SK-N-SH (cell line): ENCODE measurements around the gene THEMIS. TPM values are rescaled to one million over a fixed set of nuclear protein-coding genes. Genes with fewer than 3 reads are reported as not detected.

Source experiments
- CTCF ChIA-PET: fragments of 300-600, 350-600 bp; formaldehyde crosslinking; extraction: SDS; loops from one replicate; lab custom pipeline; 2021; lab: Yijun Ruan, JAX
- POLR2A ChIA-PET: fragments of 350-600 bp; sonication (Branson Sonifier 250); formaldehyde crosslinking; extraction: SDS; loops from one replicate; lab custom pipeline; 2020; ENCODE audit warnings: antibody characterized with exemption, inconsistent platforms; lab: Yijun Ruan, JAX
- DNase-seq: peaks from one replicate; pipeline ENCODE4 v3.0.0; 2012
- H2AFZ ChIP-seq: fragments of 200-600 bp; sonication (generic); 2 replicates; pipeline ENCODE4 v1.8.1; 2016; ENCODE audit warnings: antibody characterized with exemption, mild to moderate bottlenecking, low read depth
- H3F3A ChIP-seq: fragments of 200-600 bp; sonication (generic); replicated peaks from 2 replicates; pipeline ENCODE3; 2016; ENCODE audit warnings: antibody characterized with exemption, mild to moderate bottlenecking; ENCODE audit not compliant: insufficient read depth
- H3K27ac ChIP-seq, 2 experiments: fragments of 200-500 bp in 1 of 2; fragments of 200-600 bp in 1 of 2; sonication (Bioruptor generic) in 1 of 2; sonication (generic), shearing (Covaris generic) in 1 of 2; 2 replicates each; pipeline versions ENCODE4 v1.5.1 to v1.6.1; 2014 to 2016; ENCODE audit warnings: low read depth in 2 of 2, inconsistent platforms in 1 of 2, low read length in 1 of 2, mild to moderate bottlenecking in 1 of 2, mixed read lengths in 1 of 2
- H3K27me3 ChIP-seq: fragments of 200-600 bp; sonication (generic), shearing (Covaris generic); 2 replicates; pipeline ENCODE4 v1.6.1; 2016; ENCODE audit warnings: mixed run types; ENCODE audit not compliant: insufficient read depth
- H3K36me3 ChIP-seq, 2 experiments: fragments of 200-500 bp in 1 of 2; fragments of 200-600 bp in 1 of 2; sonication (Bioruptor generic) in 1 of 2; sonication (generic) in 1 of 2; replicated peaks in 1 of 2; 2 replicates each; pipeline versions ENCODE3 to v1.5.1; 2014 to 2016; ENCODE audit warnings: low read length in 1 of 2, mild to moderate bottlenecking in 1 of 2; ENCODE audit not compliant: insufficient read depth in 2 of 2, control insufficient read depth in 1 of 2
- H3K4me1 ChIP-seq, 2 experiments: fragments of 200-500 bp in 1 of 2; fragments of 200-600 bp in 1 of 2; sonication (Bioruptor generic) in 1 of 2; sonication (generic), shearing (Covaris generic) in 1 of 2; 2 replicates each; pipeline versions ENCODE4 v1.5.1 to v1.6.1; 2014 to 2016; ENCODE audit warnings: low read depth in 1 of 2, low read length in 1 of 2, mixed run types in 1 of 2; ENCODE audit not compliant: insufficient read depth in 2 of 2, control insufficient read depth in 1 of 2
- H3K4me2 ChIP-seq: fragments of 200-600 bp; sonication (generic), shearing (Covaris generic); 2 replicates; pipeline ENCODE4 v1.6.1; 2017; ENCODE audit warnings: mixed run types
- H3K4me3 ChIP-seq, 2 experiments: fragments of 200-500 bp in 1 of 2; fragments of 200-600 bp in 1 of 2; sonication (Bioruptor generic) in 1 of 2; sonication (generic), shearing (Covaris generic) in 1 of 2; 2 replicates each; pipeline versions ENCODE4 v1.5.1 to v1.8.1; 2014 to 2016; ENCODE audit warnings: low read depth in 2 of 2, inconsistent platforms in 1 of 2, low read length in 1 of 2, mild to moderate bottlenecking in 1 of 2, mixed read lengths in 1 of 2, moderate library complexity in 1 of 2
- H3K79me2 ChIP-seq: fragments of 200-600 bp; sonication (generic); 2 replicates; pipeline ENCODE4 v1.8.1; 2017; ENCODE audit warnings: mild to moderate bottlenecking; ENCODE audit not compliant: insufficient read depth
- H3K9ac ChIP-seq: fragments of 200-600 bp; sonication (generic); 2 replicates; pipeline ENCODE4 v1.6.1; 2017; ENCODE audit warnings: mixed run types
- H3K9me2 ChIP-seq: fragments of 200-600 bp; sonication (generic); 2 replicates; pipeline ENCODE4 v1.6.1; 2017; ENCODE audit warnings: mixed run types
- H3K9me3 ChIP-seq: fragments of 200-600 bp; sonication (generic); 2 replicates; pipeline ENCODE4 v1.6.1; 2017; ENCODE audit warnings: mixed run types, mild to moderate bottlenecking, moderate library complexity
- H4K20me1 ChIP-seq: fragments of 200-600 bp; sonication (generic); 2 replicates; pipeline ENCODE4 v1.6.1; 2017; ENCODE audit warnings: mild to moderate bottlenecking, mixed run types; ENCODE audit not compliant: insufficient read depth
- CHD2 ChIP-seq: fragments of 150-350 bp; IDR thresholded peaks from 2 replicates; pipeline ENCODE4 v1.6.1; 2018; ENCODE audit warnings: low read length; ENCODE audit not compliant: partially characterized antibody
- ELF1 ChIP-seq: IDR thresholded peaks from 2 replicates; pipeline ENCODE4 v1.4.0; 2012
- EP300 ChIP-seq, 2 experiments: IDR thresholded peaks; 2 replicates each; pipeline versions ENCODE4 v1.4.0 to v1.6.1; 2012; ENCODE audit warnings: borderline replicate concordance in 1 of 2, low read depth in 1 of 2, low read length in 1 of 2
- EZH2phosphoT487 ChIP-seq: fragments of 200-600 bp; sonication (generic); IDR thresholded peaks from 2 replicates; pipeline ENCODE4 v1.6.1; 2017; ENCODE audit warnings: low read depth, mixed run types, mild to moderate bottlenecking, antibody characterized with exemption, moderate library complexity, borderline replicate concordance
- FOSL2 ChIP-seq: IDR thresholded peaks from 2 replicates; pipeline ENCODE4 v1.4.0; 2012; ENCODE audit warnings: low read depth, mild to moderate bottlenecking, moderate library complexity, borderline replicate concordance
- FOXM1 ChIP-seq: IDR thresholded peaks from 2 replicates; pipeline ENCODE4 v1.4.0; 2012; ENCODE audit warnings: low read depth, mild to moderate bottlenecking
- GABPA ChIP-seq: IDR thresholded peaks from 2 replicates; pipeline ENCODE4 v1.4.0; 2012; ENCODE audit warnings: low read depth, mild to moderate bottlenecking
- MAX ChIP-seq: IDR thresholded peaks from 2 replicates; pipeline ENCODE4 v1.4.0; 2012; ENCODE audit warnings: low read depth
- MEF2A ChIP-seq: IDR thresholded peaks from 2 replicates; pipeline ENCODE4 v1.4.0; 2012; ENCODE audit warnings: low read depth, borderline replicate concordance
- MXI1 ChIP-seq: IDR thresholded peaks from 2 replicates; pipeline ENCODE4 v1.6.1; 2012; ENCODE audit warnings: mild to moderate bottlenecking, low read depth, low read length, improper control_type of control experiment
- NFIC ChIP-seq: IDR thresholded peaks from 2 replicates; pipeline ENCODE4 v1.4.0; 2012; ENCODE audit warnings: borderline replicate concordance
- NRF1 ChIP-seq: IDR thresholded peaks from 2 replicates; pipeline ENCODE4 v1.6.1; 2012; ENCODE audit warnings: low read depth, mild to moderate bottlenecking, low read length
- PBX3 ChIP-seq: IDR thresholded peaks from 2 replicates; pipeline ENCODE4; 2012
- RCOR1 ChIP-seq: fragments of 150-350 bp; IDR thresholded peaks from 2 replicates; pipeline ENCODE4 v1.6.1; 2017; ENCODE audit warnings: antibody characterized with exemption, low read length
- SIN3A ChIP-seq: IDR thresholded peaks from 2 replicates; pipeline ENCODE4 v1.6.1; 2012; ENCODE audit warnings: low read depth, mild to moderate bottlenecking, low read length, moderate library complexity, borderline replicate concordance
- SMC3 ChIP-seq: IDR thresholded peaks from 2 replicates; pipeline ENCODE4 v1.6.1; 2012; ENCODE audit warnings: low read depth, low read length, improper control_type of control experiment
- TEAD4 ChIP-seq: IDR thresholded peaks from 2 replicates; pipeline ENCODE4 v1.4.0; 2012; ENCODE audit warnings: mild to moderate bottlenecking, borderline replicate concordance; ENCODE audit not compliant: insufficient read depth
- WGBS: methylation state at CpG from one replicate; pipeline ENCODE4 v1.1.6; 2017; ENCODE audit warnings: low lambda C conversion rate; 5-methylcytosine and 5-hydroxymethylcytosine counted together
- polyA plus RNA-seq, 3 experiments: library from polyadenylated mRNA; depleted of rRNA; stranded (reverse); fragments of >200 nt; gene quantifications; 2 replicates each; pipeline ENCODE4 v1.2.3, GENCODE V29; 2012
- TF ChIP-seq, protein P1 (sequence below): IDR thresholded peaks from 2 replicates; pipeline ENCODE4 v1.4.0; 2012; ENCODE audit warnings: low read depth, borderline replicate concordance
- TF ChIP-seq, protein P2 (sequence below): IDR thresholded peaks from 2 replicates; pipeline ENCODE4 v1.4.0; 2012; ENCODE audit warnings: low read depth, borderline replicate concordance
- TF ChIP-seq, protein P3 (sequence below): IDR thresholded peaks from 2 replicates; pipeline ENCODE4 v1.6.1; 2012; ENCODE audit warnings: mild to moderate bottlenecking, low read depth, low read length, moderate library complexity

THEMIS gene
- polyA plus RNA-seq, 1 of the 3 experiments (the other 2 are of a cell fraction) = not detected

DNA sequence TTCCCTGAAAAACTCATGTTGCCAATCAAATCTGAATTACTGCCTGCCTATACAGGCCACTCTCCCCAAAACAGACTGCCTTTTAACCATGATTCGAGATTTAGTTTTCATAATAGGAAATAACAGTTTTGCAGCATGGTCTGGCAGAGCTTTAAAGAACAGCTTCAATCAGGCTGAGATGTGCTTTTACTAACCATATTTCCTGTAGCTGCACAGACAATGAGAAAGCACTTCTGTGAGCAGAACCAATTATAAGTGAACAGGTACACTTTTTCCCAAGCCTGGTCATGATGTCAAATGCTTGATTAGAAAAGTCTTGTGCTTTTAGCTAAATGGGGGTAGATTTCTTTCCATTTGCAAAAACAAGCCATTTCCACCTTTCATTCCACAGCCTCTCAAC, 108.2 kb downstream of the THEMIS start:
- Histone ChIP-seq H3K4me2 (no peak overlapping the region), H2AFZ (no peak overlapping the region), H3F3A (no peaks in the 10 kb centered on the region), H3K27me3 (no peaks in the 10 kb centered on the region), H3K9me3 (no peaks in the 10 kb centered on the region), H3K9ac (no peak overlapping the region), H3K36me3 (no peaks in the 10 kb centered on the region), H3K4me1 (no peaks in the 10 kb centered on the region), H3K79me2 (no peaks in the 10 kb centered on the region), H4K20me1 (no peaks in the 10 kb centered on the region), H3K4me3 (no peak overlapping the region), H3K9me2 (no peaks in the 10 kb centered on the region), H3K27ac (no peak overlapping the region)
- CTCF ChIA-PET = no interaction called here
- DNase-seq = no peak
- WGBS = 0% methylated on average over 1 of the region's 1 CpG
- POLR2A ChIA-PET = no interaction called here
- TF ChIP-seq RCOR1 (no peak), NFIC (no peak), EZH2phosphoT487 (no peak), EP300 (IDR thresholded peaks at IDR 0.05; ENCODE audit: borderline replicate concordance in 1 of 2, low read depth in 1 of 2, low read length in 1 of 2) (no peak), SMC3 (no peak), PBX3 (no peak), GABPA (no peak), MXI1 (no peak)
- TF ChIP-seq, protein P1, sequence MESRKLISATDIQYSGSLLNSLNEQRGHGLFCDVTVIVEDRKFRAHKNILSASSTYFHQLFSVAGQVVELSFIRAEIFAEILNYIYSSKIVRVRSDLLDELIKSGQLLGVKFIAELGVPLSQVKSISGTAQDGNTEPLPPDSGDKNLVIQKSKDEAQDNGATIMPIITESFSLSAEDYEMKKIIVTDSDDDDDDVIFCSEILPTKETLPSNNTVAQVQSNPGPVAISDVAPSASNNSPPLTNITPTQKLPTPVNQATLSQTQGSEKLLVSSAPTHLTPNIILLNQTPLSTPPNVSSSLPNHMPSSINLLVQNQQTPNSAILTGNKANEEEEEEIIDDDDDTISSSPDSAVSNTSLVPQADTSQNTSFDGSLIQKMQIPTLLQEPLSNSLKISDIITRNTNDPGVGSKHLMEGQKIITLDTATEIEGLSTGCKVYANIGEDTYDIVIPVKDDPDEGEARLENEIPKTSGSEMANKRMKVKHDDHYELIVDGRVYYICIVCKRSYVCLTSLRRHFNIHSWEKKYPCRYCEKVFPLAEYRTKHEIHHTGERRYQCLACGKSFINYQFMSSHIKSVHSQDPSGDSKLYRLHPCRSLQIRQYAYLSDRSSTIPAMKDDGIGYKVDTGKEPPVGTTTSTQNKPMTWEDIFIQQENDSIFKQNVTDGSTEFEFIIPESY = no peak
- TF ChIP-seq, protein P2, sequence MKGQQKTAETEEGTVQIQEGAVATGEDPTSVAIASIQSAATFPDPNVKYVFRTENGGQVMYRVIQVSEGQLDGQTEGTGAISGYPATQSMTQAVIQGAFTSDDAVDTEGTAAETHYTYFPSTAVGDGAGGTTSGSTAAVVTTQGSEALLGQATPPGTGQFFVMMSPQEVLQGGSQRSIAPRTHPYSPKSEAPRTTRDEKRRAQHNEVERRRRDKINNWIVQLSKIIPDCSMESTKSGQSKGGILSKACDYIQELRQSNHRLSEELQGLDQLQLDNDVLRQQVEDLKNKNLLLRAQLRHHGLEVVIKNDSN = no peak

- Histone ChIP-seq H3K9me3 (no peaks in the 10 kb centered on the region), H3K27me3 (no peaks in the 10 kb centered on the region), H3K36me3 (no peaks in the 10 kb centered on the region), H3K4me3 (no peak overlapping the region), H4K20me1 (no peaks in the 10 kb centered on the region), H2AFZ (no peak overlapping the region), H3K4me1 (no peaks in the 10 kb centered on the region), H3K4me2 (no peak overlapping the region), H3K9ac (no peak overlapping the region), H3K9me2 (no peaks in the 10 kb centered on the region), H3K27ac (no peak overlapping the region), H3F3A (no peaks in the 10 kb centered on the region), H3K79me2 (no peaks in the 10 kb centered on the region)
- ChIA-PET POLR2A (no interaction called here), CTCF (no interaction called here)
- WGBS = 43% methylated on average over 11 of the region's 11 CpGs
- no peak for DNase-seq
- no peak for TF ChIP-seq NFIC
- TF ChIP-seq ELF1 = no peak
- TF ChIP-seq, protein P3, sequence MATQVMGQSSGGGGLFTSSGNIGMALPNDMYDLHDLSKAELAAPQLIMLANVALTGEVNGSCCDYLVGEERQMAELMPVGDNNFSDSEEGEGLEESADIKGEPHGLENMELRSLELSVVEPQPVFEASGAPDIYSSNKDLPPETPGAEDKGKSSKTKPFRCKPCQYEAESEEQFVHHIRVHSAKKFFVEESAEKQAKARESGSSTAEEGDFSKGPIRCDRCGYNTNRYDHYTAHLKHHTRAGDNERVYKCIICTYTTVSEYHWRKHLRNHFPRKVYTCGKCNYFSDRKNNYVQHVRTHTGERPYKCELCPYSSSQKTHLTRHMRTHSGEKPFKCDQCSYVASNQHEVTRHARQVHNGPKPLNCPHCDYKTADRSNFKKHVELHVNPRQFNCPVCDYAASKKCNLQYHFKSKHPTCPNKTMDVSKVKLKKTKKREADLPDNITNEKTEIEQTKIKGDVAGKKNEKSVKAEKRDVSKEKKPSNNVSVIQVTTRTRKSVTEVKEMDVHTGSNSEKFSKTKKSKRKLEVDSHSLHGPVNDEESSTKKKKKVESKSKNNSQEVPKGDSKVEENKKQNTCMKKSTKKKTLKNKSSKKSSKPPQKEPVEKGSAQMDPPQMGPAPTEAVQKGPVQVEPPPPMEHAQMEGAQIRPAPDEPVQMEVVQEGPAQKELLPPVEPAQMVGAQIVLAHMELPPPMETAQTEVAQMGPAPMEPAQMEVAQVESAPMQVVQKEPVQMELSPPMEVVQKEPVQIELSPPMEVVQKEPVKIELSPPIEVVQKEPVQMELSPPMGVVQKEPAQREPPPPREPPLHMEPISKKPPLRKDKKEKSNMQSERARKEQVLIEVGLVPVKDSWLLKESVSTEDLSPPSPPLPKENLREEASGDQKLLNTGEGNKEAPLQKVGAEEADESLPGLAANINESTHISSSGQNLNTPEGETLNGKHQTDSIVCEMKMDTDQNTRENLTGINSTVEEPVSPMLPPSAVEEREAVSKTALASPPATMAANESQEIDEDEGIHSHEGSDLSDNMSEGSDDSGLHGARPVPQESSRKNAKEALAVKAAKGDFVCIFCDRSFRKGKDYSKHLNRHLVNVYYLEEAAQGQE = no peak
- TF ChIP-seq MEF2A = no peak
- TF ChIP-seq GABPA = no peak
- TF ChIP-seq TEAD4 = no peak
- no peak for TF ChIP-seq NRF1
- TF ChIP-seq SIN3A = no peak
- no peak for TF ChIP-seq CHD2
- TF ChIP-seq EP300 (IDR thresholded peaks at IDR 0.05; ENCODE audit: borderline replicate concordance in 1 of 2, low read depth in 1 of 2, low read length in 1 of 2) = no peak
- no peak for TF ChIP-seq FOXM1
- TF ChIP-seq FOSL2 = no peak
- TF ChIP-seq MAX = no peak
Measured at GRCh38 chr6:127791779-127792528, 108.9 kb downstream of the THEMIS start.
